Stimulated activated memory B cell treated with anti-CD40 and anti-IgM and Interleukin-4, amounts not matched to agents 10 μg/mL and 1 μg/mL and 100 μg/mL, for 72 hours (primary cell): ENCODE results near the gene TLR10.

Experiments used
- ATAC-seq: fragments of 150-1000 bp; cut with Tn5 transposase; 2 replicates; pipeline ENCODE4 v1.10.0; 2021
- H3K27ac Mint-ChIP-seq: one replicate; pipeline ENCODE4 v1.8.0; 2022; ENCODE audit warnings: mild to moderate bottlenecking, mixed read lengths
- H3K27me3 Mint-ChIP-seq: one replicate; pipeline ENCODE4 v1.8.0; 2022; ENCODE audit warnings: mixed read lengths
- H3K36me3 Mint-ChIP-seq: one replicate; pipeline ENCODE4 v1.8.0; 2022; ENCODE audit warnings: mixed read lengths
- H3K4me1 Mint-ChIP-seq: one replicate; pipeline ENCODE4 v1.8.0; 2022; ENCODE audit warnings: mixed read lengths
- H3K4me3 Mint-ChIP-seq: one replicate; pipeline ENCODE4 v1.8.0; 2022; ENCODE audit warnings: mild to moderate bottlenecking, moderate library complexity, mixed read lengths
- H3K9me3 Mint-ChIP-seq: one replicate; pipeline ENCODE4 v1.8.0; 2022; ENCODE audit warnings: mixed read lengths

The TLR10 gene

GRCh38 chr4:38764277-38764676 is 18.5 kb downstream of the TLR10 start:
- H3K36me3 Mint-ChIP-seq: peaks cover 36% of the 10 kb centered on the region
- H3K27ac Mint-ChIP-seq: peak overlapping the region; percentile 99
- no peak overlapping the region for H3K4me3 Mint-ChIP-seq
- no peak for ATAC-seq
- no peaks in the 10 kb centered on the region for H3K27me3 Mint-ChIP-seq
- H3K9me3 Mint-ChIP-seq: peaks cover 6% of the 10 kb centered on the region
- H3K4me1 Mint-ChIP-seq: peaks cover 78% of the 10 kb centered on the region

DNA sequence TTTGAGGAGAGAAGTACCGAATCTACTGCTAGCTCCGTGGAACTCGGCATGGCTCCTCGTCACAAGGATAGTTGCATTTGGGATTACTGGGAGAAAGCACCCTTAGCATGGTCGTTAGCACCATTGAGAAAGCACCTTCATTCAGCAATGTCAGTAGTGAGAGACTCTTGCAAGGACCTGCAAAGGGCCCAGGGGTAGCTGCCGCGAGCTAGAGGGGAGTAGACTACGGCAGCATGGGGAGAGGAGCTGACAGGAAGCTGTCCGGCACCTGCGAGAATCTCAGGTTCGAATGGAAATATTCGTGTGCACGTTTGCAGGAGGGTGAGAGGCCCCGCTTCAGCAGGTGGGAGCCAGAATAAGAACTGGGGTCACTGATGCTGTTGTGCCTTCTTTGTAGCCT is 20.2 kb downstream of the TLR10 start:
- Mint-ChIP-seq H3K27ac (peak overlapping the region; percentile 99), H3K9me3 (peaks cover 5% of the 10 kb centered on the region), H3K4me3 (peak overlapping the region; percentile 77), H3K4me1 (peaks cover 67% of the 10 kb centered on the region), H3K27me3 (no peaks in the 10 kb centered on the region), H3K36me3 (peaks cover 25% of the 10 kb centered on the region)
- ATAC-seq: no peak

DNA sequence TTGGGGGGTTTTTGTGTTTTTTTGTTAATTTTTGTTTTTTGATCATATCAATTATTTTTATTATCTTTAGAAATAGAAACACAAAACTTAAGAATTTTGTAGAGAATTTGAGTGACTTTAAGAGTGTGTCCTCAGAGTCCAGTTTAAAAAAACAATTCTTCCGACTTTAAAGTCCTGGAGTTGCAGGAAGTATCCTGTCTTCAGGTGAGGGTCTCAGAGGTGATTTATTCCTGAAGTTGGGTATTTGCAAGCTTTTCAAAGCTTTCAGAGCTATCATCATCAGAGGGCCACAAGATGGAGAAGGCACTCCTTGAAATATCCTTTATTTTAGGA is 23.0 kb downstream of the TLR10 start:
- Mint-ChIP-seq H3K4me1 (peaks cover 51% of the 10 kb centered on the region), H3K27ac (peak overlapping the region; percentile 99), H3K36me3 (no peaks in the 10 kb centered on the region), H3K27me3 (no peaks in the 10 kb centered on the region), H3K4me3 (no peak overlapping the region), H3K9me3 (no peaks in the 10 kb centered on the region)
- ATAC-seq: no peak

DNA sequence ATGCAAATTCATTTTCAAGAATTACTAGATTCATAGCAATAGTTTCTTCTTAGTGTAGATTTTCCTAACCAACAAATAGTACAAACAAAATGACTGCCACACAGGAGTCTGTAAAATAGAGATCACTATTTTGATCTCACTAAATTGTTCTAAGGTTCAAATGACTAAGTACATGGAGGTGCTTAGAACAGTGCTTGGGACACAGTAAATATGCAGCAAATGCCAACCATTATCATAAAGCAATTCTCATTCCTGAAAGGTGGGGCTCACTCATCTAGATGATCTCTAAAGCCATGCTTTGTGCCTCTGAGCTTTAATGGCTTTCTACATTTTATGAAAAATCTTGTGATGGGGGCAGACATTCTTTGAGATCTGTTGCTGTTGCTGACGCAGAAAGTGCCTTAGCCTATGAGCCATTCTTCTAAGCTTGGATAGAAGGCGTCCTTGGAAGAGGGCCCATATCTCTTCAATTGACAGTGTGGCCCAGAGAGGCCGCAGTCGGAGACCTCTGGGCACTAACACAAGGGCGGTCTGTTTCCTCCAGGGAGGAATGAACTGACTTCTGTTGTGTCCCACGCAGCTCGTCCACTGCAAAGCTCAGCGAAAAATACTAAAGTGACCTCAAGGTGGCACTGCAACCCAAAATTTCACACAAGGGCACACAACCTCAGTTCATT is 23.5 kb downstream of the TLR10 start:
- peak overlapping the region; percentile 99 for H3K27ac Mint-ChIP-seq
- no peaks in the 10 kb centered on the region for H3K27me3 Mint-ChIP-seq
- no peaks in the 10 kb centered on the region for H3K36me3 Mint-ChIP-seq
- H3K4me1 Mint-ChIP-seq: peaks cover 49% of the 10 kb centered on the region
- H3K9me3 Mint-ChIP-seq: no peaks in the 10 kb centered on the region
- ATAC-seq: no peak
- H3K4me3 Mint-ChIP-seq: no peak overlapping the region

GRCh38 chr4:38757945-38758600 is 24.7 kb downstream of the TLR10 start:
- Mint-ChIP-seq H3K4me1 (peaks cover 39% of the 10 kb centered on the region), H3K4me3 (no peak overlapping the region), H3K27ac (no peak overlapping the region), H3K36me3 (no peaks in the 10 kb centered on the region), H3K27me3 (no peaks in the 10 kb centered on the region), H3K9me3 (no peaks in the 10 kb centered on the region)
- no peak for ATAC-seq

GRCh38 chr4:38752941-38753806 is 29.6 kb downstream of the TLR10 start:
- Mint-ChIP-seq H3K36me3 (peaks cover 7% of the 10 kb centered on the region), H3K27me3 (no peaks in the 10 kb centered on the region), H3K27ac (no peak overlapping the region), H3K9me3 (peaks cover 5% of the 10 kb centered on the region), H3K4me1 (peaks cover 7% of the 10 kb centered on the region), H3K4me3 (no peak overlapping the region)
- no peak for ATAC-seq

DNA sequence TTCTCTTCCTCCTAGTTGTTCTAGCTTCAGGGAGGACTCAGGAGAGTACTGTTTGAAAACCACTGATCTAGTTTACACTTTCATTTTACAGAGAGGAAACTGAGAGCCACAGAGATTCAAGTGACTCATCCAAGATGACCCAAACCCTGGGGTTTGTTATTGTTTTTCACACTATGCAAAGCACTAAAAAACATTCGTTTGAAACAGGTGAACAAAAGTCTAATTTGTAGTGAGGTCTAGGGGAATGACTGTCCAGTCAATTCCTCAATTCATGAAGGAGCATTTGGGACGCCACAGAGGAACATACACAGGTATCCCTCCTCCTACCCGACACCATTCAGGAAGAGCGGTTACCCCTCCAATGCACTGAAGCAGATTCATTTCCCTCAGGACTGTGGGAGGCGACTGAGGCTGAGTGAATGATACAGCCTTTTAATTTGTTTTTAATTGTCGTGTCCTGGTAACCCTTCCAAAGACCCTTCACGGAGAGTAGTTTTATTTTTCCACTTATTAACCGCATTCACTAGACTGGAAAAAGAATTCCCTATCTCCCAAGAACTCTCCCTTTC is 30.3 kb downstream of the TLR10 start:
- peaks cover 7% of the 10 kb centered on the region for H3K4me1 Mint-ChIP-seq
- no peak overlapping the region for H3K4me3 Mint-ChIP-seq
- peak; percentile 82 for ATAC-seq
- no peak overlapping the region for H3K27ac Mint-ChIP-seq
- H3K27me3 Mint-ChIP-seq: no peaks in the 10 kb centered on the region
- H3K9me3 Mint-ChIP-seq: peaks cover 7% of the 10 kb centered on the region
- peaks cover 9% of the 10 kb centered on the region for H3K36me3 Mint-ChIP-seq

GRCh38 chr4:38751341-38752010 is 31.3 kb downstream of the TLR10 start:
- Mint-ChIP-seq H3K27me3 (no peaks in the 10 kb centered on the region), H3K4me3 (no peak overlapping the region), H3K4me1 (peaks cover 7% of the 10 kb centered on the region), H3K36me3 (peaks cover 17% of the 10 kb centered on the region), H3K9me3 (peaks cover 15% of the 10 kb centered on the region), H3K27ac (no peak overlapping the region)
- ATAC-seq: no peak

GRCh38 chr4:38749336-38749735 is 33.5 kb downstream of the TLR10 start:
- Mint-ChIP-seq H3K9me3 (peaks cover 15% of the 10 kb centered on the region), H3K36me3 (peaks cover 18% of the 10 kb centered on the region), H3K4me1 (peaks cover 7% of the 10 kb centered on the region), H3K27me3 (no peaks in the 10 kb centered on the region), H3K4me3 (no peak overlapping the region), H3K27ac (no peak overlapping the region)
- ATAC-seq: no peak

GRCh38 chr4:38747629-38748028 is 35.2 kb downstream of the TLR10 start:
- Mint-ChIP-seq H3K27me3 (no peaks in the 10 kb centered on the region), H3K36me3 (peaks cover 18% of the 10 kb centered on the region), H3K4me3 (no peak overlapping the region), H3K9me3 (peaks cover 15% of the 10 kb centered on the region), H3K4me1 (peaks cover 23% of the 10 kb centered on the region), H3K27ac (no peak overlapping the region)
- no peak for ATAC-seq

GRCh38 chr4:38745881-38746280 is 36.9 kb downstream of the TLR10 start:
- Mint-ChIP-seq H3K36me3 (peaks cover 18% of the 10 kb centered on the region), H3K27ac (no peak overlapping the region)
- ATAC-seq: no peak

DNA sequence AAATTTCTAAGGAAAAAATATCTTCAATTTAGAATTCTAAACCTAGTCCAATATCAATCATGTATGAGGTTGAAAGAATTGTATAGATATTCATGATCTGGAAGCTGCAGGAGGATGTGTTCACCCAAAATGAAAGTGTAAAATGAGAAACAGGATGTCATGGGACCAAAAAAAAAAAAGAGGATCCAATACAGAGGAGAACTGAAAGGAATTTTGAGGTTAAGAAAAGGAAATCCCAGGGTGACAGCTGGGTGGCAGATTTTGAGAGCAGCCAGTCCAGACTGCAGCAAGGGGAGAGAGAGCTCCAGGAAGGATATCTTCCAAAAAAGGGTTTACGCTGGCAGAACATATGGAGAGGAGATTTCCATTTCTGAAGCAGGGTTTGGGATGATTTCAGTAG is 38.9 kb downstream of the TLR10 start:
- ATAC-seq: no peak
- H3K4me3 Mint-ChIP-seq: peak overlapping the region; percentile 30
- no peaks in the 10 kb centered on the region for H3K27me3 Mint-ChIP-seq
- peaks cover 18% of the 10 kb centered on the region for H3K36me3 Mint-ChIP-seq
- H3K4me1 Mint-ChIP-seq: peaks cover 21% of the 10 kb centered on the region
- peak overlapping the region; percentile 26 for H3K27ac Mint-ChIP-seq
- peaks cover 15% of the 10 kb centered on the region for H3K9me3 Mint-ChIP-seq

More at GRCh38 chr4:38745881-38746280, 36.9 kb downstream of the TLR10 start:
- no peak overlapping the region for H3K4me3 Mint-ChIP-seq
- peaks cover 21% of the 10 kb centered on the region for H3K4me1 Mint-ChIP-seq
- H3K9me3 Mint-ChIP-seq: peaks cover 15% of the 10 kb centered on the region
- no peaks in the 10 kb centered on the region for H3K27me3 Mint-ChIP-seq

DNA sequence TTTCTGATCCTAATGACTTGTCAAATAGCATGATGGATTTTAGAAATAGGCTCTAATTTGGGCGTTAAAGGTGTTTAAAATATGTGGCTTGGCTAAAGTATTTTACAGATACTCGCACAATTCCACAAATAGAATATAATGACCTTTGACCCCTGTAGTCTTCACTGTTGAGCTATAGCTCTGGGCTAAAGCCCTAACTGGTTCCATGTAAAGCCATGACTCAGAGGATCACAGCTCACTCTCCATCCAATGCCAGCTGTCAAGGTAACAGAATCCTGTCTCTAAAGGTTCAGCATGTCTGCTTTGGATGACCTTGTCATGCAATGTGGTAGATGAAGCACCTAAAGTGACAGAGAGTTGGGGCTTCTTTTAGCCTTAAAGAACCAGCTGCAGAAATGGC is 42.5 kb downstream of the TLR10 start:
- Mint-ChIP-seq H3K27ac (no peak overlapping the region), H3K4me1 (peaks cover 21% of the 10 kb centered on the region)

GRCh38 chr4:38738940-38739803 is 43.6 kb downstream of the TLR10 start:
- H3K27me3 Mint-ChIP-seq: no peaks in the 10 kb centered on the region
- H3K4me1 Mint-ChIP-seq: peaks cover 27% of the 10 kb centered on the region
- ATAC-seq: no peak
- H3K4me3 Mint-ChIP-seq: no peak overlapping the region
- no peaks in the 10 kb centered on the region for H3K9me3 Mint-ChIP-seq
- H3K36me3 Mint-ChIP-seq: no peaks in the 10 kb centered on the region
- no peak overlapping the region for H3K27ac Mint-ChIP-seq

More for the DNA sequence above, 42.5 kb downstream of the TLR10 start:
- Mint-ChIP-seq H3K9me3 (no peaks in the 10 kb centered on the region), H3K4me3 (no peak overlapping the region), H3K27me3 (no peaks in the 10 kb centered on the region), H3K36me3 (no peaks in the 10 kb centered on the region)
- ATAC-seq: no peak
